NCI-H524 (cell line): ENCODE results near the gene ZNRF3.

Source experiments
- DNase-seq, 2 experiments: peaks; one replicate each; lab custom pipeline; 2025; lab: John Stamatoyannopoulos, UW

Gene ZNRF3

GRCh38 chr22:29009148-29009547 is 125.8 kb downstream of the ZNRF3 start:
- DNase-seq = no peak

DNA sequence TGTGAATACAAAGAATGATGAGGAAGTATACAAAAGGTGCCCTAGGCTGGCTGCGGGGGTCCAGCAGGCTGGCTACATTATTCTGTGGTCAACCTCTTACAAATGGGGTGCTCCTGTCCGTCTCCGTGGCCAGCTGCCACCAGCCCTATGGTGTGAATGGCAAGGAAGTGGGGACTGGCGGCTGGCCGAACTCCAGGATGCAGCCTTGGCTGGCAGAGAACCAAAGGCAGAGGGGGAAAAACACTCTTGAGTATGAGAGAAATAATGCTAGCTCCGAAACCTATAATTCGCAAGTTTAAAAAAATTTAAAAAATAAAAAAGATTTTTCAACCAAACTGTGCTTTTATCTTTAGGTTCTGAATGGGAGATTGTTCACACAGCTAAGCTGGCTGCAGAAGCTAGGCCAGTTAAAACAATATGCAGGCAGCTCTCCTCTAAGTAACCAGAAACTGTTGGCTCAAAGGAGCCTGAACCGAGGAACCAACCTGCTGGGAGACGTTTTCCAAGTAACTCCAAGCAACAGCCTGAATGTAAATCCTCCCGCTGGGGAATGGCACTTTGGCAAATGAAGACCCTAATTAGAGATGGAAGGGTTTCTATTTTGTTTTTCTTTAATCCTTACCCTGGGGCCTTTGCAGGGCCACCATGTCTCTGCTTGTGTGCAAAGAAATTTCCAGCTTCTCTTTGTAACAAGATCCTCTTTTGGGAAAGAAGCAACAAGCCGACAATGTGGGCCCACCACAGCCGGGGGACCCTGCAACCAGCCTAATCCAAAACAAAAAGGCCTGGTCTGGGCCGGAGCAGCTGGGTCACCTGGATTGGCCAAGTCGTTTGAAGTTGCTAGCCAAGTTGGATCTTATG is 128.1 kb downstream of the ZNRF3 start:
- no peak for DNase-seq

- no peak for DNase-seq
Observed at GRCh38 chr22:29012101-29012433, 128.7 kb downstream of the ZNRF3 start.

DNA sequence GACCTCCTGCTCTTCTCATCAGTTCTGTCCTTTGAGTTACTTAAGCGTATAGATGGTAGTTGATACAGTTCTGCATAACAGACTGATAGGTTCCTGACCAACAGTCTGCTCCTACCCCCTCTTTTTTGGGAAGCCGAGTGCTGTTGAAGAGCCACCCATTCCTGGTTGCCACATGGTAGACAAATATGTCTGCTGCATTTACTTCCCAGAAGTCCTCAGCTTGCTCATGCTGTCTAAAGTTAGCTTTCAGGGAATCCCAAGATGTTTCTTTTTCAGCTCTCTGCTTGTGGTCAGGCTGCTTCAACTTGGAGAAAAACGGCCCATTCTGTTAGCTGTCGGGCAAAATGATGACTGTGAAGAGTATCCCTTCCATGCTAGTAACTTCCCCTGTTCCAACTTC is 129.6 kb downstream of the ZNRF3 start:
- no peak for DNase-seq

GRCh38 chr22:29014293-29014692 is 130.9 kb downstream of the ZNRF3 start:
- DNase-seq = no peak

- DNase-seq = no peak
Observed at GRCh38 chr22:29014773-29015172, 131.4 kb downstream of the ZNRF3 start.

- DNase-seq = no peak
Observed at GRCh38 chr22:29016067-29016938, 132.9 kb downstream of the ZNRF3 start.

DNA sequence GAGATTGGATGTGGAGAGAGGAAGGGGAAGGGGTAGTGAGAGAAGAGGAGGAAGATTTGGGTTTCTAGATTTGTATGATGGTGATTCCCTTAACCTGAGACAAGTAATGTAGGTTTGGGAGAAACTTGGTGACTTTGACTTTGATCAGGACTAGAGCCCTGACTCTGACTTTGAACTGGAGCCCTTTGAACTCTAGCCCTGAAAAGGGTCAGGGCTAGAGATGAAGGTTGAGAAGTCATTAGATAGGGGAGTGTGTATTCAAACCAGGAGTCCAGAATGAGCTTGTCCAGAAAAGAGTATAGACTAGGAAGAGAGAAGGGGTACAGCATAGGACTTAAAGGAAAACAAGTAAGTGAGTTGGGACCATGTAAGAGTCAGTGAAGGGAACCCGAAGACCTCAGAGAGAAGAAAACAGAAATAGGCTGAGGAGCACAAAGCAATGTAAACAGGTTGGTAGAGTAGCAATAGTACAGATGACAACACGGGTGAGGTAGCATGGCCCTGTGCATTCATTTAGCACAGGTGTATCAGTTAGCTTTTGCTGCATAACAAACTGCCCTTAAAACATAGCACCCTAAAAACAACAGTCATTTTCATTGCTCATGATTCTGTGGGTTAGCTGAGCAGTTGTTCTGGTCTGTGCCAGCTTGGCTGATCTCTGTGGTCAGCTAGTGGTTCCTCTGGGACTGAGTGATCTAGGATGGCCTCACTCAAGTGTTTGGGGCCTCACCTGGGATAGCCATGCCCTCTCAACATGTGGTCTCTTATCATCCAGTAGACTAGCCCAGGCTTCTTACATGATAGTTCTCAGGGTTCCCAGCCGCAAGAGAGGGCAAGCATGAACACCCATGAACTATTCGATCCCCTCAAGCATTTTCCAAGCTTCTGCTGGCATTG is 135.2 kb downstream of the ZNRF3 start:
- DNase-seq = no peak

- no peak for DNase-seq
Observed at GRCh38 chr22:29022101-29022817, 138.9 kb downstream of the ZNRF3 start.

- DNase-seq = no peak
Observed at GRCh38 chr22:29023172-29023796, 139.9 kb downstream of the ZNRF3 start.

GRCh38 chr22:29026579-29026978 is 143.2 kb downstream of the ZNRF3 start:
- no peak for DNase-seq

GRCh38 chr22:29028468-29028867 is 145.1 kb downstream of the ZNRF3 start:
- DNase-seq = no peak

GRCh38 chr22:29029202-29030000 is 146.0 kb downstream of the ZNRF3 start:
- DNase-seq = no peak

DNA sequence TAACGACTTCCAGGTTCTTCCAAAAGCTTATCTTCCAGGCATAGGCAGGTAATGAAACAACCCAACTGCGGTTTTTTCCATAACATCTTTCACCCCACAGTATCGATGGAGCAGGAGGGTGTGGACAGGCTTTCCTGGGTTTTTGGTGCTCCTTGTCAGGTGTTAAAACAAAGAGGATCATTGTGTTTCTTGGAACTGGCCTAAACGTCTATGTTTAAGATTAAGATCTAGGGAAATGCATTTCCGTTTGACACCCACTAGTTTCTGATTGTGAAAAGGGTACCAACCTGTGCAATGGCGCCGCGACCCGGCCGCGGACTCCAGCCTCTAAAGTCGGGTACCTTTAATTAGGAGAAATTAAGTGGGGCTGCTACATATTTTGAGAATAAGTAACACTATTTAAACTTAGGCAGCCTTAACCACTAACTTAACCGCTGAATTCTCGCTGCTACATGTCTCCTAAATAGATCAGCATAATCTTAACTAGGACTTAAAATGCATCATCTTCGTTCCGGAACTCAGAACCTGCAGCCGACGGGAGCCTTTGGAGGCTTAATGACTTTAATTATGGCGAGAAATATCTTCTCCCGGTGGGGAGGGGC is 146.7 kb downstream of the ZNRF3 start:
- DNase-seq = no peak

DNA sequence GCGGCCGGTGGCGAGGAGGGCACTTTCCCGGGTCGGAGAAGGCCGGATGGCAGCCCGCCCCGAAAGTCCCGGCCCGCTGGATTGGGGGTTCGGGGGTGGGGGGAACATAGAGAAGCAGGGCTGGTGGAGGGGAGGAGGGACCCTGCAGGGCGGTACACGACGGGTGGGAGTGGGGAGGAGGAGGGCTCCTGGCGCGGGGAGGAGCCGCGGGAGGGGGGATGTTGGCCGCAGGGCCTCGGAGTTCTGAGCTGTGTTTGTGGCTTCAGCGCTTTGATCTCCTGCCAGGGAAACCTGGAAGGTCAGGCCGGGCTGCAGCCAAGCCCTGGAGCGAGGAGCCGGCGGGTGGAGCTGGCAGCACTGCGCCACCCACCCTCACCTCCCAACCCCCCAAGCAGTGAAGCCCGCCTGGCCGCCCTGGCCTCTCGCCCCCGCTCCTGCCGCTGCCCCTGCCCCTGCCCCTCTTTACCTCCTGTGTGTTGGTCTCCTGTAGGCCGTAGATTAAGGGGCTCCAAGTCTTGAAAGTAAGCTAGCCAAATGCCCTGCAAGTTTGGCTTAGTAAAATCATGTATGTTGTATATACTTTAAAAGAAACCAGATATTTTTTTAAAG is 147.3 kb downstream of the ZNRF3 start:
- DNase-seq = no peak

DNA sequence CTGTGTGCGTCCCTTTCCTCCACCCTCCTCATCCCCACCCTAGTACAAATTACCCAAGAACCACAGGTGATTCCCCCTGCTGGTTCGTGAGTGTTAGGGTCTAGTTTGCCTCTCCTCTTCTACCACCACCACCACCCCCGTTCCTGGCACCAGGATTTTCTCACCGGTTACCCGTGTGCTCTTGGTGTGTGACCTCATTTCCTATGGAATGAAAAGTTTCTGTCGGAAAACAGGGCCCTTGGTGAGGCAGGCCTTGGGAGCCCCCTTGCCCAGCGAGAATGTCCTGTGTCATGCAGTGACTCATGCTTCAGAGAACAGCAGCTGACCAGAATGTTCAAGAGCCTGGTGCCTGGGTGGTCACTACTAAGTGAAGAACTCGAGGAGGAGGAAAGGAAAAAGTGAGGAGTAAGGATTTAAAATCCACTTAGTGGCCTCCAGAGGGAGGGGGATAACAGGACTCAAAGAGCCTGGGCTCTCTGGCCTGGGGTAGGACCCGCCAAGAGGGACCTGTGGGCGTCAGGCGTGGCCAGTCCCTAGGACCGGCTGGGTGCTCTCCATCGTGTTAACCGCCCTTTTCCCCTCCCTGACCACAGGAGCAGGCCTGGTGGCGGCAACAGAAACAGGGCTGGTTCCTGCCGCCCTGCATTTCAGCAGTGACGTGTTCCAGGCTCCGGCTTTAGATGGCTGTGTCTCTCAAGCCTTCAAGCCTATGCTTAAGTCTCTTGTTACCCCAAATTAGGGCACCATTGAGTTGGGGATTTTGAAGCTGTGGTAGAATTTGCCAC is 148.0 kb downstream of the ZNRF3 start:
- no peak for DNase-seq

- DNase-seq = no peak
Observed at GRCh38 chr22:29032014-29032475, 148.7 kb downstream of the ZNRF3 start.

DNA sequence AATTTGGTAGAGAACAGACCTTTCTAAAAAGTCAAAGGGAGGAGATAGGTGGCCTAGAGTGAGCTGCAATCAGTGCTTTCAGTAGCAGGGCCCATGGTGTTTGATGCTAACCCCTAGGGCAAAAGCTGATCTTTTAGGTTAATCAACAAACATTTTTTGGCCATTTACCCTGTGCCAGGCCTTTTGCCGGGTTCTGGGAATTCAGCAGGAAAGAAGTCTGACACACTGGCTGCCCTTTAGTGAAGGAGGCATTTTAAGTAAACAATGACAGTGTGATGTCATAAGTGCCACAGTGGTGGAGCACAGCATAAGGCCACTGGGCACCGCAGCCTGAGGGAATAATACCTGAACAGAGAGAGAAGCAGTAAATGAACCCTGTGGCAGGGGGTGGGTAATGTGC is 149.2 kb downstream of the ZNRF3 start:
- no peak for DNase-seq
